HCT116 (cell line): ENCODE results near the gene CCDC187.

Experiments
- ATF3 ChIP-seq: IDR thresholded peaks from 2 replicates; pipeline ENCODE4 v1.6.1; 2012
- CTCF ChIP-seq, 3 experiments: fragments of 200-600 bp in 1 of 3; sonication (generic) in 1 of 3; IDR thresholded peaks in 2 of 3; conservative IDR thresholded peaks in 1 of 3; 2 replicates each; pipeline ENCODE4 v1.5.1; 2012 to 2017; ENCODE audit warnings: low read depth in 2 of 3, low read length in 2 of 3, antibody characterized with exemption in 1 of 3, borderline replicate concordance in 1 of 3, control low read depth in 1 of 3, mild to moderate bottlenecking in 1 of 3, mixed read lengths in 1 of 3, mixed run types in 1 of 3, moderate library complexity in 1 of 3; ENCODE audit not compliant: insufficient read depth in 1 of 3
- MAX ChIP-seq: IDR thresholded peaks from 2 replicates; pipeline ENCODE4 v1.6.1; 2012
- POLR2A ChIP-seq: IDR thresholded peaks from 2 replicates; pipeline ENCODE4 v1.7.0; 2011; ENCODE audit warnings: borderline replicate concordance; ENCODE audit not compliant: insufficient read depth, insufficient read length; ENCODE audit errors: extremely low read depth

- TF ChIP-seq POLR2A (no peak), CTCF (IDR thresholded peaks at IDR 0.05 in 2 of 3, conservative IDR thresholded peaks at IDR 0.05 in 1 of 3; ENCODE audit: borderline replicate concordance in 1 of 3, insufficient read depth in 1 of 3, low read depth in 2 of 3, low read length in 2 of 3) (no peak), MAX (no peak), ATF3 (no peak)
Observed at GRCh38 chr9:136205707-136205992, 98.2 kb downstream of the CCDC187 start.
